ENCODE results near the gene SLU7. TPM values are rescaled to one million over a fixed set of nuclear protein-coding genes. Genes with fewer than 3 reads are reported as not detected.

Gene SLU7
- total RNA-seq, 3 donors from 2014 or later = 46.4 to 52.3 (median 49.5) TPM

DNA sequence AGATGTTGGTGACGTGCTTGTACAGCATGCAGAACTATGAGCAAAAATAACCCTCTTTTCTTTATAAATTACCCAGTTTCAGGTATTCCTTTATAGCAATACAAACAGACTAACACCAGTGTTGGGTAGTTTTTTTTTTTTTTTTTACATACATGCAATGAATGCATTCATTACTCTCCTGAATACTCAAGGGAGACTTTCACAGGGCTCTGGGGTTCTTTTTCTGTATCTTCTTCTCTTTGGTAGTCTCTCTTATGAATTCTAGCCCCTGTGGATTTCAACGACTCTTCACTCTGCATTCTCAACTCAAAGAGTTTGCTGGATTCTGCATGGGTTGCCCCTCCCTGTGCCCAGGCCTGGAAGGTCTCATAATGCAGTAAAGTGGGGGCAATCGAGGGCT, 30.6 kb upstream of the SLU7 start:
- DNase-seq (no peak), ATAC-seq (no peak)
- no peaks in the 10 kb centered on the region for H3K9me3 ChIP-seq
- intact Hi-C loops (cut with DNase I, micrococcal nuclease) = no loop called here
- no peaks in the 10 kb centered on the region for H3K4me1 ChIP-seq (ENCODE audit: low read depth)
- no peaks in the 10 kb centered on the region for H3K36me3 ChIP-seq (ENCODE audit: low read depth)
- H3K4me3 ChIP-seq = no peak overlapping the region
- TF ChIP-seq, protein P1, sequence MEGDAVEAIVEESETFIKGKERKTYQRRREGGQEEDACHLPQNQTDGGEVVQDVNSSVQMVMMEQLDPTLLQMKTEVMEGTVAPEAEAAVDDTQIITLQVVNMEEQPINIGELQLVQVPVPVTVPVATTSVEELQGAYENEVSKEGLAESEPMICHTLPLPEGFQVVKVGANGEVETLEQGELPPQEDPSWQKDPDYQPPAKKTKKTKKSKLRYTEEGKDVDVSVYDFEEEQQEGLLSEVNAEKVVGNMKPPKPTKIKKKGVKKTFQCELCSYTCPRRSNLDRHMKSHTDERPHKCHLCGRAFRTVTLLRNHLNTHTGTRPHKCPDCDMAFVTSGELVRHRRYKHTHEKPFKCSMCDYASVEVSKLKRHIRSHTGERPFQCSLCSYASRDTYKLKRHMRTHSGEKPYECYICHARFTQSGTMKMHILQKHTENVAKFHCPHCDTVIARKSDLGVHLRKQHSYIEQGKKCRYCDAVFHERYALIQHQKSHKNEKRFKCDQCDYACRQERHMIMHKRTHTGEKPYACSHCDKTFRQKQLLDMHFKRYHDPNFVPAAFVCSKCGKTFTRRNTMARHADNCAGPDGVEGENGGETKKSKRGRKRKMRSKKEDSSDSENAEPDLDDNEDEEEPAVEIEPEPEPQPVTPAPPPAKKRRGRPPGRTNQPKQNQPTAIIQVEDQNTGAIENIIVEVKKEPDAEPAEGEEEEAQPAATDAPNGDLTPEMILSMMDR (IDR thresholded peaks at IDR 0.05) = no peak

DNA sequence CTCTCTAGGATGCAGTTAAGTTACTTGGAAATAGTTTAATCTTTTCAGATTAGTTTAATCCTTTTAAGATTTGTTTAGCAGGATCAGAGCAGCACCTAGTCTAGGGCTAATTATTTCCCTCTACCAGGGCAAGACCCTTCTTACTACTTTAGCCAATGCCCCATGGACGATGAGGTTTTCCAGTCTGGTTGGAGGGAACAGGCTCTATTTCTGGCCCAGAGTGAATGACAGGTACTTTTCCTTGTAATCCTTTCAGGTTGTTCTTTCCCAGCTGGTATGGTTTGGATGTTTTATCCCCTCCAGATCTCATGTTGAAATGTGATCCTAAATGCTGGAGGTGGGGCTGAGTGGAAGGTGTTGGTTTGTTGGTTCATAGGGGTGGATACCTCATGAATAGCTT, 30.0 kb upstream of the SLU7 start:
- Histone ChIP-seq H3K4me3 (no peak overlapping the region), H3K36me3 (ENCODE audit: low read depth) (no peaks in the 10 kb centered on the region), H3K9me3 (no peaks in the 10 kb centered on the region), H3K4me1 (ENCODE audit: low read depth) (no peaks in the 10 kb centered on the region)
- no peak for ATAC-seq
- TF ChIP-seq, protein P1 (IDR thresholded peaks at IDR 0.05) = no peak
- intact Hi-C loops (cut with DNase I, micrococcal nuclease) = no loop called here
- DNase-seq = no peak

DNA sequence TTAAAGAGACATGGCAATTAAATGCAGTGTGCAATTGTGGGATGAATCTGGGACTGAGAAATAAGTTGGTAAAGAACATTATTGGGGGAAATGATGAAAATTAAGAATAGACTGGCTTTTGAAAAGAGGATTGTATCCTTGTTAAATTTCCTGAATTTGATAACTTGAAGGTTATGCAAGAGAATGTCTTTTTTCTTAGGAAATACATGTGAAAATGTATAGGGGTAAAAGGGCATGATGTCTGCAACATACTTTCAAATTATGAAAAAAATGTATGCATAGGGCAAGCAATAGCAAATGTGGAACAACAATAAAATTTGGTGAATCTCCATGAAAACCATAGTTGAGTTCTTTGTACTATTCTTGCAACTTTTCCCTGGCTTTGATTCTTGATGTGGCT, 26.9 kb upstream of the SLU7 start:
- intact Hi-C loops (cut with DNase I, micrococcal nuclease) = no loop called here
- TF ChIP-seq, protein P1 (IDR thresholded peaks at IDR 0.05) = no peak

DNA sequence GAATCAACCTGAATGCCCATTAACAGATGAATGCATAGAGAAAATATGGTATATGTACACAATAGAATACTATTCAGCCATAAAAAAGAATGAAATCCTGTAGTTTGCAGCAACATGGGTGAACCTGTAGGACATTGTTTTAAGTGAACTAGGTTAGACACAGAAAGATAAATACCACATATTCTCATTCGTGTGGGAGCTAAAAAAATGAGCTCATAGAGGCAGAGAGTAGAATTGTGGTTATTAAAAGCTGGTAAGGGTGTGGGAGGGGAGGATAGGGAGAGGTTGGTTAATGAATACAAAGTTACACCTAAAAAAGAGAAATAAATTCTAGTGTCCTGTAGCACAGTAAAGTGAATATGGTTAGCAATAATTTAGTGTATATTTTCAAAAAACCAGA, 26.3 kb upstream of the SLU7 start:
- Histone ChIP-seq H3K4me1 (ENCODE audit: low read depth) (no peaks in the 10 kb centered on the region), H3K4me3 (no peak overlapping the region), H3K9me3 (no peaks in the 10 kb centered on the region), H3K36me3 (ENCODE audit: low read depth) (no peaks in the 10 kb centered on the region)
- intact Hi-C loops (cut with DNase I, micrococcal nuclease) = no loop called here
- ATAC-seq (no peak), DNase-seq (no peak)
- TF ChIP-seq, protein P1 (IDR thresholded peaks at IDR 0.05) = no peak

More for the DNA sequence above, 26.9 kb upstream of the SLU7 start:
- no peak for ATAC-seq
- Histone ChIP-seq H3K4me3 (no peak overlapping the region), H3K4me1 (ENCODE audit: low read depth) (no peaks in the 10 kb centered on the region), H3K9me3 (no peaks in the 10 kb centered on the region), H3K36me3 (ENCODE audit: low read depth) (no peaks in the 10 kb centered on the region)
- DNase-seq = no peak

DNA sequence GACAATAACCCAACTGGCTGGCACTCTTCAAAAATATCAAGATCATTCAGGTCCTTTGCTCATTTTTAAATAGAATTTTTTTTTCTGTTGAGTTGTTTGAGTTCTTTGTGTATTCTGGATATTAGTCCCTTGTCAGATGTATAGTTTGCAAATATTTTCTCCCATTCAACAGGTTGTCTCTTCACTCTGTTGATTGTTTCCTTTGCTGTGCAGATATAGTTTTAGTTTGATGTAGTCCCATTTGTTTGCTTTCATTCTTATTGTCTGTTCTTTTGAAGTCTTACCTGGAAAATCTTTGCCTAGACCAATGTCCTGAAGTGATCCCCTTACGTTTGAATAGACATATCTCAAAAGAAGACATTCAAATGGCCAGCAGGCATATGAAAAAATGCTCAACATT, 25.5 kb upstream of the SLU7 start:
- intact Hi-C loops (cut with DNase I, micrococcal nuclease) = no loop called here
- Histone ChIP-seq H3K36me3 (ENCODE audit: low read depth) (no peaks in the 10 kb centered on the region), H3K4me1 (ENCODE audit: low read depth) (no peaks in the 10 kb centered on the region), H3K9me3 (no peaks in the 10 kb centered on the region), H3K4me3 (no peak overlapping the region)
- ATAC-seq = no peak
- DNase-seq = no peak
- TF ChIP-seq, protein P1 (IDR thresholded peaks at IDR 0.05) = no peak

DNA sequence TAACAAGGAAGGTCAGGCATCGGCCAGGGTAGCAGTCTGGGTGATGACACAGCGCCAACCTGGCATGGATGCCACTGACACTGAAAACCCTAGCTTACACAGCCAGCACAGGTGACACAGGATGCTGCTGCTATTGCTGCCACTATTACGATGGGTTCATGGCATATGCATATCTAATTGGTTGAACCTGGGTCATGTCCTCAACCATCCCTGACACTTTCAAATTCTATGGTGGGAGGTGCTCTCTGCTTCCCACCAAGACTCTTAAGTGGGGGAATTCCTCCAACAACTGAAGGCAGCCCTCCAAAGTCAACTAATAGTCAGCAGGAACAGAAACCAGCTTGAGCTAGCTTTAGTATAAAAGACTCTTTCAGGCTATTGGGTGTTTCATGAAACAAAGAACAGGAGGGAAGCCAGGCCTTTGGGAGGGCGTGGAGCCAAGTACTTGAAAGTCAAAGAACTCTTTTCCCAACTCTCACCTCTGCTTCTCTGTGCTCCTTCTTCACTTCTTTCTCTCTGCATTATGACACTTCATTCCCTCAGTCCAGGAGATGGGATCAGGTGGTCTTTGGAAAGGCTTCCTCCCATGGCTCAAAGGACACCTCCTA, 24.0 kb upstream of the SLU7 start:
- intact Hi-C loops (cut with DNase I, micrococcal nuclease) = no loop called here
- no peak overlapping the region for H3K4me3 ChIP-seq
- no peak for ATAC-seq
- DNase-seq = no peak
- peaks cover 4% of the 10 kb centered on the region for H3K4me1 ChIP-seq (ENCODE audit: low read depth)
- TF ChIP-seq, protein P1 (IDR thresholded peaks at IDR 0.05) = no peak
- H3K9me3 ChIP-seq = no peaks in the 10 kb centered on the region
- H3K36me3 ChIP-seq (ENCODE audit: low read depth) = no peaks in the 10 kb centered on the region

All from mucosa of descending colon (tissue), 3 donors.